ENCODE measurements around the gene PLPPR1. TPM values are rescaled to one million over a fixed set of nuclear protein-coding genes. Genes with fewer than 3 reads are reported as not detected.

The PLPPR1 gene
- total RNA-seq, 2 experiments from 2014 or later: not detected

DNA sequence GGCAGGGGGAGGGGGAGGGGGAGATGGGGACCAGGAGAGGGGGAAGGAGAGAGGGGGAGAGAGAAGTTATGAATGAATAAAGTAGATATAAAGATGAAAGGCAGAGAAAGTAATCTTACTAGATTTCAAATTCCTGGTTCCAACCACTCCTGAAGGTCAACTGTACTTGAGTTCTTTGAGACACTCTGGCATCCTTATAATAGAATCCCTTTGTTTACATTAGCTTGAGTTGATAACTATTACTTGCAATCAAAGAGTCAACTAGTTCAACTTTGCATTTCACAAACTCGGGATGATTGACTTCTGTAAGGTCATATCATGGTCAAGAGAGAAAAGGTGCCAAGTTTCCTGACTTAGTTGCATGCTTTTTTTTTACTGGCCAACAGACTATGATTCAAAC, 314.1 kb downstream of the PLPPR1 start:
- Mint-ChIP-seq H3K9me3 (ENCODE audit: low read depth) (no peaks in the 10 kb centered on the region), H3K27me3 (peaks cover 4% of the 10 kb centered on the region)
- CTCF ChIA-PET: no interaction called here

GRCh38 chr9:101350285-101350684, 321.8 kb downstream of the PLPPR1 start:
- DNase-seq: no peak
- Mint-ChIP-seq H3K27me3 (peaks cover 4% of the 10 kb centered on the region), H3K36me3 (no peaks in the 10 kb centered on the region), H3K4me1 (no peaks in the 10 kb centered on the region), H3K9me3 (ENCODE audit: low read depth) (no peaks in the 10 kb centered on the region), H3K27ac (no peak overlapping the region), H3K4me3 (no peak overlapping the region)
- no peak for ATAC-seq
- CTCF ChIA-PET: no interaction called here

More for the DNA sequence above, 314.1 kb downstream of the PLPPR1 start:
- H3K27ac Mint-ChIP-seq: no peak overlapping the region
- no peak overlapping the region for H3K4me3 Mint-ChIP-seq
- no peaks in the 10 kb centered on the region for H3K4me1 Mint-ChIP-seq
- ATAC-seq (no peak), DNase-seq (no peak)
- H3K36me3 Mint-ChIP-seq: no peaks in the 10 kb centered on the region

GRCh38 chr9:101352892-101353463, 324.5 kb downstream of the PLPPR1 start:
- Mint-ChIP-seq H3K9me3 (ENCODE audit: low read depth) (no peaks in the 10 kb centered on the region), H3K36me3 (no peaks in the 10 kb centered on the region)
- CTCF ChIA-PET: no interaction called here

DNA sequence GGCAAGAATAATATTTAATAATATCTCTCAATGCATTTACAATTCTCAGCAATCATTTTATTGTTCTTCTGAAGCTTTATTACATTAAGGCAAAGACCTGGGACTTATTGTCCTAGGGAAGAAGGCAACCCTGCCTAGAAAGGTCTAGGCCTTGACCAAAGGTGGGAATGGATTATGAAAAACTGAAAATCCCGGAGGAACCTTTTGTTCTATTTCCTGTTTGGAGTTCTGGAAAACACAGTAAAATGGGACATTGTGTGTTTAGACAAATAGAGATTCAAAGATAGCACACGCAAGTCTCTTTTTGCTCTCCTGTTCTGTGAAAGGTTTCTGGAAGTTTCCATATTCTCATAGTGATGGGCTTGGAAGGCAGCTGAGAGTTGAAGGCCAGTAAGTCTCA, 325.2 kb downstream of the PLPPR1 start:
- no peak overlapping the region for H3K4me3 Mint-ChIP-seq

More at GRCh38 chr9:101352892-101353463, 324.5 kb downstream of the PLPPR1 start:
- ATAC-seq (no peak), DNase-seq (no peak)
- Mint-ChIP-seq H3K27ac (no peak overlapping the region), H3K27me3 (peaks cover 4% of the 10 kb centered on the region), H3K4me3 (no peak overlapping the region), H3K4me1 (no peaks in the 10 kb centered on the region)

GRCh38 chr9:101354143-101354764, 325.7 kb downstream of the PLPPR1 start:
- Mint-ChIP-seq H3K27ac (no peak overlapping the region), H3K4me3 (no peak overlapping the region), H3K9me3 (ENCODE audit: low read depth) (no peaks in the 10 kb centered on the region), H3K36me3 (no peaks in the 10 kb centered on the region), H3K27me3 (peaks cover 2% of the 10 kb centered on the region), H3K4me1 (no peaks in the 10 kb centered on the region)
- CTCF ChIA-PET: no interaction called here
- DNase-seq (no peak), ATAC-seq (no peak)

More for the DNA sequence above, 325.2 kb downstream of the PLPPR1 start:
- ATAC-seq (no peak), DNase-seq (no peak)
- CTCF ChIA-PET: no interaction called here
- Mint-ChIP-seq H3K27me3 (peaks cover 2% of the 10 kb centered on the region), H3K27ac (no peak overlapping the region), H3K4me1 (no peaks in the 10 kb centered on the region), H3K9me3 (ENCODE audit: low read depth) (no peaks in the 10 kb centered on the region), H3K36me3 (no peaks in the 10 kb centered on the region)

- peaks cover 2% of the 10 kb centered on the region for H3K27me3 Mint-ChIP-seq
- ATAC-seq (no peak), DNase-seq (no peak)
- H3K36me3 Mint-ChIP-seq: no peaks in the 10 kb centered on the region
- no peak overlapping the region for H3K27ac Mint-ChIP-seq
- H3K9me3 Mint-ChIP-seq (ENCODE audit: low read depth): no peaks in the 10 kb centered on the region
- H3K4me3 Mint-ChIP-seq: no peak overlapping the region
- CTCF ChIA-PET: no interaction called here
- no peaks in the 10 kb centered on the region for H3K4me1 Mint-ChIP-seq
Observed at GRCh38 chr9:101354765-101355708, 326.5 kb downstream of the PLPPR1 start.

- no peak overlapping the region for H3K27ac Mint-ChIP-seq
- no peaks in the 10 kb centered on the region for H3K27me3 Mint-ChIP-seq
- ATAC-seq (no peak), DNase-seq (no peak)
- no peaks in the 10 kb centered on the region for H3K4me1 Mint-ChIP-seq
- H3K36me3 Mint-ChIP-seq: no peaks in the 10 kb centered on the region
- CTCF ChIA-PET: no interaction called here
- no peaks in the 10 kb centered on the region for H3K9me3 Mint-ChIP-seq (ENCODE audit: low read depth)
- no peak overlapping the region for H3K4me3 Mint-ChIP-seq
Observed at GRCh38 chr9:101356619-101357018, 328.1 kb downstream of the PLPPR1 start.

DNA sequence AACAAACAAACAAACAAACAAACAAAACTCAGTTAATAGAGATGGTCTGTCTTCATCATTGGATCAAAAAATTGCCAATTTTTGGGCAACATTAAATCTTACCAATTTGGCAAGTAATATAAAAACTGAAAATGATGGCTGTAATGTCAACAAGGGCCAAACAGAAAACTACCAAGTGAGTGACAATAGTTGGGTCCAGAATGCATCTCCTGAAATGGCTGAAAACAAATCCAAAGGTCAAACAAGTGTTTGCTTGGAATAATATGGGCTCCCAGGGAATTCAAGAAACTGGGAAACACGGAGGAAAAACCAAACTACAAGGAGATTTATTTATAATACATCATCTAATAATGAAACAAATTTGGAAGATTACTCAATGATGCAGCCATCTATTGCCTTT, 331.2 kb downstream of the PLPPR1 start:
- no peaks in the 10 kb centered on the region for H3K27me3 Mint-ChIP-seq
- H3K27ac Mint-ChIP-seq: no peak overlapping the region
- no peak for ATAC-seq
- no peak for DNase-seq
- H3K9me3 Mint-ChIP-seq (ENCODE audit: low read depth): no peaks in the 10 kb centered on the region
- H3K4me3 Mint-ChIP-seq: no peak overlapping the region
- H3K4me1 Mint-ChIP-seq: no peaks in the 10 kb centered on the region
- CTCF ChIA-PET: interaction anchor here (0.8 kb wide), 1 partner anchor 48 kb away, joined by 3 read pairs; no protein-coding TSS in a partner anchor
- no peaks in the 10 kb centered on the region for H3K36me3 Mint-ChIP-seq

DNA sequence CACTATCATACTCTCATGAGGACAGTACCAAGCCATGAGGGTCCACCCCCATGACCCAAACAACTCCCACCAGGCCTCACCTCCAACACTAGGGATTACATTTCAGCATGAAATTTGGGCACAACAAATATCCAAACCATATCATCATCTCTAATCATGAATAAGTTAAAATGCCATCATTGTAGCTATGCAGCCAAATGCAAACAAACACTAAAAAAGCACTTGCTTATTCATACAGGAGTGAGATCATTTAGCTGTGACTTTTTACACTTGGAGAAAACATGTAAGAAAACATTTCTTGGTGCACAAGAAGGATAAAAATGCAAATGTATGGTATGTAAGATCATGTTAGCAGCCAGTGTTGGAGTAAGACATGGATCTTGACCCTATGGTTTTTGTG, 332.1 kb downstream of the PLPPR1 start:
- DNase-seq (no peak), ATAC-seq (no peak)
- no peaks in the 10 kb centered on the region for H3K27me3 Mint-ChIP-seq
- CTCF ChIA-PET: interaction anchor here (0.8 kb wide), 1 partner anchor 49 kb away, joined by 3 read pairs; no protein-coding TSS in a partner anchor
- no peak overlapping the region for H3K27ac Mint-ChIP-seq
- H3K9me3 Mint-ChIP-seq (ENCODE audit: low read depth): no peaks in the 10 kb centered on the region
- H3K4me3 Mint-ChIP-seq: no peak overlapping the region
- no peaks in the 10 kb centered on the region for H3K36me3 Mint-ChIP-seq
- H3K4me1 Mint-ChIP-seq: no peaks in the 10 kb centered on the region

DNA sequence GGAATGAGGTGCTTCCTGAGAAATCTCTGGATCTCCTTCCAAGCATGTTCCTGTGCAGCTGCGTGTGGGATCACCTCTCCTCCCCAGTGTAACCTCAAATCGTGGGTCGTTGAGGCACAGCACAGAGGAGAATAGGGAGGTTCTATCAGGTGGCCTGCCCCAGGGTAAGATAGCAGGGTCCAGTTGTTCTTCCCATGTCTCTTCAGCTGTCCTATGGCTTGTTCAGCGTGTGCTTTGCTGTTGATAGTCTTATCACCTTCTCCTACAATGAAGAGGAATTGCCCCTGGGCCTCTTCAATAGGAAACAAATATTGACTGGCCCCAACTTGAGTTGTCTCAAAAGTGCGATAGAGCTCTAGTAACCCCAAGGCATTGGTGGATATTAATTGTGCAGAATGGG, 333.9 kb downstream of the PLPPR1 start:
- no peaks in the 10 kb centered on the region for H3K4me1 Mint-ChIP-seq

DNA sequence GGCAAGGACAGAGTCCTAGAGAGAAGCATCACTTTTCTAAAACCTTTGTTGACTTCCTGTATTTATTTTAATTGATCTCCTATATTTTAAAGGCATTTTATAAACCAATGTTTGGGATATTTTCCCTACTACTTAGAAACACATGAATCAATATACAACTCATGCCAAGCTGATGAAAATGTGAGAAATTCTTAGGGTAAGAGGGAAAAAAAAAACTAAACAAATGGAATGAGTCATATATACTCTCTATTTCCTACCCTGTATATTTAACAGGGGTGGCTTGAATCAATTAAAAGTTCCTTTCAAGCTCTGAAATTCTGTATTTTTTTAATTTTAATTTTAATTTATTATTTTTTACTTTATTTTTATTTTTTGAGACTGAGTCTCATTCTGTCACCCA, 336.7 kb downstream of the PLPPR1 start:
- H3K4me1 Mint-ChIP-seq: no peaks in the 10 kb centered on the region
- H3K27me3 Mint-ChIP-seq: peaks cover 3% of the 10 kb centered on the region
- no peaks in the 10 kb centered on the region for H3K9me3 Mint-ChIP-seq (ENCODE audit: low read depth)
- CTCF ChIA-PET: no interaction called here
- DNase-seq (no peak), ATAC-seq (no peak)
- H3K4me3 Mint-ChIP-seq: no peak overlapping the region
- H3K27ac Mint-ChIP-seq: no peak overlapping the region
- no peaks in the 10 kb centered on the region for H3K36me3 Mint-ChIP-seq

More for the DNA sequence above, 333.9 kb downstream of the PLPPR1 start:
- CTCF ChIA-PET: no interaction called here
- no peaks in the 10 kb centered on the region for H3K36me3 Mint-ChIP-seq
- no peaks in the 10 kb centered on the region for H3K27me3 Mint-ChIP-seq
- DNase-seq (no peak), ATAC-seq (no peak)
- H3K27ac Mint-ChIP-seq: no peak overlapping the region
- H3K9me3 Mint-ChIP-seq (ENCODE audit: low read depth): no peaks in the 10 kb centered on the region
- no peak overlapping the region for H3K4me3 Mint-ChIP-seq

DNA sequence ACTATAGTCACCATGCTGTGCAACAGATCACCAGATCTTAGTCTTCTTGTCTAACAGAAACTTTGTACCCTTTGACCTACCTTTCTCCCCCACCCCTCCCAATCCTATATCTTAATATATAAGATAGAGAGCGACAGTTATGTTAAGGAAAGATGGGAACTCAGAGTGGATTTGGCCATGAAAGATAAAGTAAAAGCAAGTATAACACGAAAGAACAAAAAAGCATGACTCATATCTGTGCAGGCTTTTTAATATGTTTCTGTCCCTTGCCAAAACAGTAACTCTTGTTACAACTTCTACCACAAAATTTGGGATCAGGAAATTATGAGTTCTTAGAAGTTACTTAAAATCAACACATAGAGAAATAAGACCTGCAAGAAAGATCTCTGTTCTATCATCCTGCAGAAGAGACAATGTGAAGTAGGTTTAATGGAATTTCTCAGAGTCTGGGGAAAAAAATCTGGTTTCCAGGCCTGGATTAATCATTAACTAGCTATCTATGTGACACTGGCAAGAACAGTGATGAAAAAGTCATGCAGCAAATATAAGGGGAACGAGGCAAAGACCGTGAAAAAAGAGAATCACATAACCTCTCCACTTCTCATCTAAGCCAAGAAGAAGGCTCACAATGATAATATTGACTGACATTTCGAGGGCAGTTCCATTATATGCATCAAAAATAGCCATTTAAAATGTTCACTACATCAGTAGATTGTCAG, 337.7 kb downstream of the PLPPR1 start:
- ATAC-seq (no peak), DNase-seq (no peak)
- Mint-ChIP-seq H3K4me1 (no peaks in the 10 kb centered on the region), H3K4me3 (no peak overlapping the region), H3K27me3 (peaks cover 3% of the 10 kb centered on the region), H3K36me3 (no peaks in the 10 kb centered on the region), H3K27ac (no peak overlapping the region), H3K9me3 (ENCODE audit: low read depth) (no peaks in the 10 kb centered on the region)
- CTCF ChIA-PET: no interaction called here

- no peaks in the 10 kb centered on the region for H3K36me3 Mint-ChIP-seq
Observed at GRCh38 chr9:101367323-101367722, 338.8 kb downstream of the PLPPR1 start.

More at GRCh38 chr9:101367323-101367722, 338.8 kb downstream of the PLPPR1 start:
- CTCF ChIA-PET: no interaction called here
- ATAC-seq (no peak), DNase-seq (no peak)
- H3K27ac Mint-ChIP-seq: no peak overlapping the region
- H3K4me3 Mint-ChIP-seq: no peak overlapping the region
- peaks cover 3% of the 10 kb centered on the region for H3K27me3 Mint-ChIP-seq
- no peaks in the 10 kb centered on the region for H3K9me3 Mint-ChIP-seq (ENCODE audit: low read depth)
- H3K4me1 Mint-ChIP-seq: no peaks in the 10 kb centered on the region
